Activated CD4-positive, alpha-beta T cell treated with anti-CD3 and anti-CD28 coated beads, Interleukin-2, amount 50 U/mL, for 48 hours (primary cell): Measurements from ENCODE around the gene ISM2.

Source experiments
- DNase-seq, 2 experiments: peaks; one replicate each; pipeline ENCODE4 v3.0.0-alpha.2; 2020

ISM2 gene

GRCh38 chr14:77459072-77459723 is 39.4 kb downstream of the ISM2 start:
- peak; percentile 78 to 84 for DNase-seq

- DNase-seq = peak; percentile 43 to 47
Observed at GRCh38 chr14:77458249-77458950, 40.2 kb downstream of the ISM2 start.

DNA sequence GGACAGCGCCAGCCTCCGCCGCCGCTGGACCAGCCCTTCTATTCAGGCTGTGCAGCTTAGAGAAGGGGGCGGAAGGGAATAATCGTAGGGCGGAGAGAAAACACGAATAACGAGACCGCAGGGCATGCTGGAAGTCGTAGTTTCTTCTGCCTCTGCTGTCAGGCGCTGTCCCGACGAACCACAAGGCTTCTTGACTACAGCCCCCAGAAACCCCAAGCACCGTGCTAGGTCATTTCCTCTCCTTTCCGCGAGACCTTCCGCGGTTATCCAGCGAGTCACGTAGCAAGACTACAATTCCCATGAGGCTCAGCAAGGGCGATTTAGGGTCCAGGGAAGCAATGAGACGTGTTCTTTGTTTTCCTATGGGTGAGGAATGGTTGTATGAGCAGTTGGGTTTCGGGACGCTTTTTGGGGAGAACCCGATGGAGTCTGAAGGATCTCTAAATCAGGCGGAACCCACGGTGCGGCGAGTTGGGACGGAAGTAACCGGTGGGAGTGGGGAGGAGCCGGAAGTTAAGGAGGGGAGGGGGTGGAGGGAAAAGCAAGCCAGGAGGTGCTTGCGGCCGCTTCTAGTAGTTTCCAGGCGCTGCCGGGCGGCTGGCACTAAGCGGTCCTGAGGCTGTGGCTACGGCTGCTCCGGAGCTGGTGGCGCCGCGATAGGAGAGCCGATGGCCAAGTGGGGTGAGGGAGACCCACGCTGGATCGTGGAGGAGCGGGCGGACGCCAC is 40.9 kb downstream of the ISM2 start, which contains the start of the genes AHSA1 and VIPAS39:
Gene AHSA1 (plus strand): TSS at position 572 of the 727 bp plus-strand sequence. CDS start 97 bp downstream, at position 669.
Gene VIPAS39 (minus strand): TSS at position 80 of the 727 bp plus-strand sequence. CDS start 3,499 bp downstream, outside the sequence.
- DNase-seq = peak; percentile 89 to 93

DNA sequence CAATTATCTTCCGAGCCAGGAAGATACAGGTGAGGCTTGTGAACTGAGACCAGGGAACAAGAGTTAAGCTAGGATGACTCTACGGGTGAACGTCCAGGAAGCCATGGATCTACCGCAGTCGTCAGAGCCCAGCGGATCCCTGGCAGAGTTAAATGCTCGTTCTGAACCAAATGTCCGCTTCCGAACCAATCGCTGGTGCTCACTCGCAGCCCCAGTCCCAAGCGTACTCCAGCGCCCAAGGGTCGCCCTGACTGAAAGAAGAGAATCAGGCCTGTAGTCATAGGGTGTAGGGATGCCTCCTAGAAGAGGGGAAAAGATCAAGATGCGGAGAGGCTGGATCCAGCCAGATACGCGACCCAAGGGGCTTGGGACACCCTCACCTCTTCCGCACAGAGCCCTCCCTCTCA is 41.5 kb downstream of the ISM2 start:
- DNase-seq = no peak

- DNase-seq = no peak
Observed at GRCh38 chr14:77455966-77456640, 42.5 kb downstream of the ISM2 start.

DNA sequence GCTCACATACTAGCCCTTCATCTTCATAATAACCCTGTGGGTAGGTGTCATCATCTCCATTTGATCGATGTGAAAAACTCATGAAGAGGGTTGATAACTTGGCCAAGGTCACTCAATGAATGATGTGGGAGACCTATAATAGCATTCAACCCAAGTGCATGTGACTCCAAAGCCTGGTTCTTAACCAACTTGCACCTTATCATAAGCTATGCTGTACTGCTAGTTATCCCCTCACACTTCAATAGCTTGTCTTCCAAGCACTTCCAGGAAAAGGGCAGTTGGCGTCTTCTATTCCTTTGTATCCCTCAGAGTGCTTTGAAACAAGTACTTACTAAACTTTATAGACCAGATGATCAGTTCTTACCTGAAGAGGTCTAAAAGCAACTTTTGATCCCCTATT is 56.4 kb downstream of the ISM2 start:
- no peak for DNase-seq

- DNase-seq = no peak
Observed at GRCh38 chr14:77439861-77440260, 58.8 kb downstream of the ISM2 start.

DNA sequence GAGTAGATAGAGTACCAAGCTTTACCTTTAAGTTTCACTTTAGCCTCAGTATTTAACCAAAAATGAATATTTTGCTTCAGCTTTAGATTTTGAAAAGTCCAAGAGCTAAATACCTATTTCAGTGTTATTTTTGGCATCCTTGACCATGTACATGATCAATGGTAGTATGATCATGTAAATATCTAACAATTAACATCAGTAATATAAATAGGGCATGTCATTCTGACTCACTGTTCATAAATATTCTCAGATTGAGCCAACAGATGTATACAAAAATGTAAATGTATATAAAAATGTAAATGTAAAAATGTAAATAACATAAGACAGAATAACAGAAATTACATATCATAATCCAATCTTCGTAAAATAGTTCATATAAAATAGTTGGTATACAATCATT is 60.0 kb downstream of the ISM2 start:
- DNase-seq = no peak

DNA sequence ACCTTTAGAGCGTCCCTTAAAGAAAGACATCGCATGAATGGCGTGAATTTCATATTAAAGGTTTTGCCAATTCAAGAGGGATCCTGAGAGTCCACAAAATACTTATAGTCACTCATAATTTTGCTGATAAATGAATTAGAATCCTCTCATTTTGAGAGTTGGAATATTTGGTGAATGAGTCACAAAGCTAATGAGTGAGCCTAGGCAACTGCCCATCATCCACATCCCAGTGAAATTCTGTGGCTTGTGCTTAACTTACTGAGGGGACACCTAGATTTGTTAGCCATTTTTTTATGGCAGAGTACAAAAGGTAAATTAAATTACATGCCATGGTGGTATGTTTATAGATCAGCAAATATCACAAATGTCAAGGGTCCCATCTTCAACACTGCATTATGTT is 62.6 kb downstream of the ISM2 start:
- no peak for DNase-seq

DNA sequence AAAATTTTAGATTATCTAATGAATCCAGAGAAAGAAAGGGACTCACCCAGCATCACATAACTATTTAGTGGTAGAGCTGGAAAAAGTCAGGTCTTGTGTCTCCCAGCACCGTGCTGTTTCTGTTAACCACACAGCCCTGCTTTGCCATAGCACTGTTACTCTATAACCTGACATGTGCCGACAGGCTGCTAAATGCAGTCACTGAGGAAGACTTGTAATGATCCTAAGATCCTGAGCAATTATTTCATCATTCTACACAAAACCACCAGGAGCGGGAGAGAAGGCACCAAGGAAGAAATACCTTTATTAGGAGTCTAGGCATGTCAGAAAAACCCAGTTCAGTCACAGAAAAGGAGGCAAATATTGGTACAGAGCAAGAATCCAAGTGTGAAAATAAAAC is 72.2 kb downstream of the ISM2 start:
- no peak for DNase-seq

DNA sequence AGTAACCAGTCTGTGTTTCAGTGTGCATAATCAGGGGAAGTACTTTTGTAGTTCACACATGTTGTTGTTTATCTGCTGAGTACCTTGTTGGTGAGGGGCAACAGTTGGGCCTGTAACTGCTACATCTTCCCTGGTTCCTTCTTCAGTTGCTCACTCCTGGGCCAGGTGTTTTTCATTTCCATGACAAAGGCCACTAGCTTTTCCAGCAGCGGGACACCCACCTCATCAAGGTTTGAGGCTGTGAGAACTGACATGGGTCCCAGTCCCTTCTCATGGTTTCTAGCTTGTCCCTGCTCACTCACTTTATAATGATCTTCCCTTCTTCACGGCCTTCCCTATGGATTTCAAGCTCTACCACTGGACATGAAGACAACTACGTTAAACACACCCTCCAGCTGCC is 73.8 kb downstream of the ISM2 start:
- DNase-seq = no peak
